Mucosa of rectum (tissue), 2 donors: Measurements from ENCODE around the gene CALD1.

Experiments
- H3K27ac ChIP-seq, 2 donors: one replicate each; pipeline ENCODE4 v1.7.0; 2013; ENCODE audit warnings: inconsistent platforms in 2 of 2, low read depth in 2 of 2, low read length in 2 of 2
- H3K27me3 ChIP-seq, 2 donors: one replicate each; pipeline ENCODE4 v1.7.0; 2013; ENCODE audit warnings: low read length in 2 of 2; ENCODE audit not compliant: control insufficient read depth in 2 of 2, insufficient read depth in 2 of 2
- H3K36me3 ChIP-seq, 2 donors: one replicate each; pipeline ENCODE4 v1.7.0; 2013; ENCODE audit warnings: low read length in 2 of 2; ENCODE audit not compliant: control insufficient read depth in 2 of 2, insufficient read depth in 2 of 2
- H3K4me1 ChIP-seq, 2 donors: one replicate each; pipeline ENCODE4 v1.7.0; 2013; ENCODE audit warnings: low read length in 2 of 2, mild to moderate bottlenecking in 1 of 2; ENCODE audit not compliant: control insufficient read depth in 2 of 2, insufficient read depth in 2 of 2
- H3K4me3 ChIP-seq, 2 donors: one replicate each; pipeline ENCODE4 v1.7.0; 2013; ENCODE audit warnings: low read length in 2 of 2
- H3K9ac ChIP-seq, 2 donors: one replicate each; pipeline ENCODE4 v1.7.0; 2013; ENCODE audit warnings: low read length in 2 of 2, low read depth in 1 of 2, mild to moderate bottlenecking in 1 of 2
- H3K9me3 ChIP-seq, 2 donors: one replicate each; pipeline ENCODE4 v1.7.0; 2013; ENCODE audit warnings: low read length in 2 of 2; ENCODE audit not compliant: control insufficient read depth in 2 of 2
- donor health status: healthy.
- donor health status: Normal muscosa, but diverticular disease.

The CALD1 gene

DNA sequence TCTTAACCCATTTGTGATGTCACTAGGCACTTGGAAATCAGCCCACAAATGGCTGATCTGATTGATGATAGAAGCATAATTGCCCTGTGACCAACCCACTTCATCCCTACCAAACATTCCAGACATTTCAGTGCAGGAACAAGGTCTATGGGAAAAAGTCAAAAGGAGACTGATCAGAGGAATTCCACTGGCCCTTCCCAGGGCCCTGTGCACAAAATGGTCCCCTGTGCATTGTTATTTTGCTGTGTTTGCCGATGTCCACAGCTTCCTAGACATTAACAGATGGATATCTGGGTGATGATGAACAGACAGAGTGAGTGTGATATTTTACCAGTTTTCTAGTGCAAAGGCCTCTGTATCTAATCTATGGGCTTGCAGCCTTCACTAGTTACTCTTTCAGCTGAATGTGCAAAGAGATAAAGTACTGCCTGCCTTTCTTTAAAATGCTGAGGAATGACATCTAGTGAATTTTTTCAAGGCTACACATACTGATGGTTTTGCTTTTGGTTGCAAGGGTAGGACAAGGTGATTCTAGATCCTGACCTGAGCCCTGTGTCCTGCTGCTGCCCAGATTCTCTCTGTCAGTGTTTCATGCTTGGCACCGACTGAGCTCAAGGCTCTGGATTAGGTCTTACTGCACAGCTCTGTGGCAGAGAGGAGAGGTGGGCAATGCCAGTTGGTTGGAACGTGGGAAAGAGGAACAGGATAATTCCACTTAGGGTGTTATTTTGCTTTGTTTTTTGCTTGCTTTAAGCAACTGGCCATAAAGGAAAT lies 55.4 kb downstream of the CALD1 start:
- Histone ChIP-seq H3K9me3 (no peaks in the 10 kb centered on the region), H3K9ac (no peak overlapping the region), H3K4me3 (no peak overlapping the region), H3K27me3 (no peaks in the 10 kb centered on the region), H3K36me3 (no peaks in the 10 kb centered on the region), H3K27ac (peak overlapping the region; percentile 38 to 49), H3K4me1 (peaks cover 0 to 3% of the 10 kb centered on the region in 2 donors)

DNA sequence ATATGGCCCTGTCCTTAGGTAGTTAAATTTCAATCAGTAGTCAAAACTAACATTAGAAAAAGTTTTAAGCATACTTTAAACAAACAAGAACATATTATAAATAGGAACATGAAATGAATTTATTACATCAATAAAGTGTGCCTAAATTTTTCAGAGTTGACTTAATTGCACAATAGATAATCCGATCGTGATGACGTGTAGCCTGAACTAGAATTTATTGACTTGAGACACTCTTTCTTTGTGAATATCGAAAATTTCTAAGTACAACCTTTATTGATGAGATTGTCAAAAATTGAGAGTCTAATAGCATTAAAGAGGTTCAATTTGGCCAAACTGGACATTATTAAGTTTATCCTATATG lies 56.0 kb downstream of the CALD1 start:
- Histone ChIP-seq H3K36me3 (no peaks in the 10 kb centered on the region), H3K27ac (peak overlapping the region; percentile 37 to 49), H3K9ac (no peak overlapping the region), H3K27me3 (no peaks in the 10 kb centered on the region), H3K9me3 (no peaks in the 10 kb centered on the region), H3K4me1 (peaks cover 0 to 3% of the 10 kb centered on the region in 2 donors), H3K4me3 (no peak overlapping the region)

DNA sequence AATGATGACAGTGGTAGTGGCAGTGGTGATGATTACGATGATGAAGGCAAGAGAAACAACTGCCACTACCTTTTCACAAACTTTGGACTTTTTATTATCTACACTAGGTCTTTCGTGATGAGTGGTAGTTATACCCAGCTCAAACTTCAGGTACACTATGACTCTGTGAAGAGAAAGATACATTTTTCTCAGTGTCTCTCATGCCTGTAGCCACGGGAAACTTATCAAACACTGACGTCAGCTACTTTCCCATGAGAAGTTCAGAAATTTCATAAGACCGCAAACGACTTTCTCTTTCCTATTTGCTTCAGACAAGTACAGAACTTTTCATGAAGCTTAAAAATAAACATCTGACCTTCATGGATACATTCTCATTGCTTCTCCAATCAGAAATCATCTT lies 57.0 kb downstream of the CALD1 start:
- H3K9me3 ChIP-seq, result no peaks in the 10 kb centered on the region
- peaks cover 0 to 3% of the 10 kb centered on the region in 2 donors for H3K4me1 ChIP-seq
- no peaks in the 10 kb centered on the region for H3K36me3 ChIP-seq
- H3K27ac ChIP-seq, result peak overlapping the region; percentile 1 to 40
- H3K9ac ChIP-seq, result no peak overlapping the region
- no peaks in the 10 kb centered on the region for H3K27me3 ChIP-seq
- no peak overlapping the region for H3K4me3 ChIP-seq

DNA sequence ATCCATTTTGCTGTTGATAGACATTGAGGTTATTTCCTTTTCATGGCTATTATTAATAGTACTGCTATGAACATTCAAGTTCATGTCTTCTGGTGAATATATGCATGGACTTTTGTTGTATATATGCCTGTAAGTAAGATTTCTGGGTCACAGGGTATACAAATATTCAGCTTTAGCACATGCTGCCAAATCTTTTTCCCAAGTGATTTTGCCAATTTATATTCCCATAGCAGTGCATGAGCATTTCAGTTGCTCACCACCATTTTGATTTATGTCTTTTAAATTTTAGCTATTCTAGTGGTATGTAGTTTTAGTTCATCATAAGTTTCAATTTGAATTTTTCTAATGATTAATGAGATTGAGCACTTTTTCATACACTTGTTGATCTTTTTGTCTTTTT lies 59.9 kb downstream of the CALD1 start:
- H3K27me3 ChIP-seq, result no peaks in the 10 kb centered on the region

DNA sequence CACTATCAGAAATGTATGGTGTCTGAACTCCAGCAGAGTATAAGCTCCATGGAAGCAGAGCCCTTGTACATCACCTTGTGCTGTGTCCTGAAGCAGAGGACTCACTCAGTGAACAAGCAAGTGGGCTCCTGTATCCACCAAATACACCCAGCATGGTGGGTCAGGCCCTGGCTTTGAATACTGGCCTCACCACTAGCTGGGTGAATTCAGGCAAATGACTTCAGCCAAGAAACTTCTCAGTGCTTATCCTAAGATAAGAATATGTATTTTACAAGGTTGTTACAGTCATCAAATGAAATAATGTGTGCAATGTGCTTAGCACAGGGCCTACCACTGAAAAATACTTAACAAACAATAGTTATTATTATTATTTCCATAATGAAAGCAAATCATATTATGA lies 62.6 kb downstream of the CALD1 start:
- no peaks in the 10 kb centered on the region for H3K9me3 ChIP-seq
- H3K27ac ChIP-seq, result no peak overlapping the region
- no peak overlapping the region for H3K4me3 ChIP-seq
- no peak overlapping the region for H3K9ac ChIP-seq
- H3K36me3 ChIP-seq, result no peaks in the 10 kb centered on the region
- H3K27me3 ChIP-seq, result no peaks in the 10 kb centered on the region
- no peaks in the 10 kb centered on the region for H3K4me1 ChIP-seq

More for the DNA sequence above, 59.9 kb downstream of the CALD1 start:
- Histone ChIP-seq H3K27ac (no peak overlapping the region), H3K36me3 (no peaks in the 10 kb centered on the region), H3K4me3 (no peak overlapping the region), H3K4me1 (peaks cover 0 to 3% of the 10 kb centered on the region in 2 donors), H3K9me3 (no peaks in the 10 kb centered on the region), H3K9ac (no peak overlapping the region)

DNA sequence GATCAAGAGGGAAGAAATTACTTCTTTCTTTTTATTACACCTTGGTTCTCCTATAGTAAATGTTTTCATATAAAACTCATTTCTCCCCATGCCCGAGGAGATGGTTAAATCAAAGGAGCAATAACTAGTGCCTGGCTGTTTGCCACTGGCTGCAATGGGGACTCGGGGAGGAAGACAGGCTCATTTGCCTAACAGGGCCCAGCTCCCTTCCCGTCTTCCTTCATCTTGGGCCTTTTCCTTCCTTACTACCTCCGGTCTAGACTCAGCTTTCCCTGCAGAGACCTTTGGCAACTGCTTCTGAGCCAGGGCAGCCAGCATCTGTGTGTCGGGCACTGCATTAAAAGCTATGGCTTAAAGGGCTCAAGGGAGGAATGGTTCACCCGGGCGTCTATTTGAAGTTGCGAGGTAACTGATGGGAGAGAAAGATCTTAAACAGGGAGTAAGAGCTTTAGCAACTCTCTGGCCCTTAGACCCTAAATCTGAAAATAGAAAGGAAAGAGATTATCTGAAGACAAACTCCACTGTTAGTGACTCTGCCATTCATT lies 63.5 kb downstream of the CALD1 start:
- no peaks in the 10 kb centered on the region for H3K36me3 ChIP-seq
- H3K27me3 ChIP-seq, result no peaks in the 10 kb centered on the region
- H3K9me3 ChIP-seq, result no peaks in the 10 kb centered on the region
- H3K4me3 ChIP-seq, result no peak overlapping the region
- H3K4me1 ChIP-seq, result no peaks in the 10 kb centered on the region
- no peak overlapping the region for H3K27ac ChIP-seq
- H3K9ac ChIP-seq, result no peak overlapping the region

DNA sequence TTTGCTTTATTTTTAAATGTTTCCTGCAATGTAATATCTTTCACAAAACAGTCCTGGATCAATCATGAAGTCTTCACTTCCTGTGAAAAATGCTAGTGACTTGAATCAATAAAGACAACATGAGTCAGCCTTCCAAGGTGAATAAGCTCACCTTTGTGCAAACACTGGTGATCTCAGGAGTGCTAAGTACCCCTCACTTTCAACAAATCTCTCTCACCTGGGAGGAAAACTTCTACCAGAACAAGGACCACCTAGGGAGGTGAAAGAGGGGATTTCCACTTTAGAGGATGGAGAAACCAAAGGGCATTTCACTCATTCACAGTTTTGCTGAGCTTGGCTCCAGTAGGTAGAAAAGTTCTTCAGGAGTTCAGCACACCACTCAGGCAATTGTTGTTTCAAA lies 64.8 kb downstream of the CALD1 start:
- Histone ChIP-seq H3K27me3 (no peaks in the 10 kb centered on the region), H3K27ac (no peak overlapping the region), H3K36me3 (no peaks in the 10 kb centered on the region), H3K9ac (no peak overlapping the region), H3K9me3 (no peaks in the 10 kb centered on the region), H3K4me1 (no peaks in the 10 kb centered on the region), H3K4me3 (no peak overlapping the region)

DNA sequence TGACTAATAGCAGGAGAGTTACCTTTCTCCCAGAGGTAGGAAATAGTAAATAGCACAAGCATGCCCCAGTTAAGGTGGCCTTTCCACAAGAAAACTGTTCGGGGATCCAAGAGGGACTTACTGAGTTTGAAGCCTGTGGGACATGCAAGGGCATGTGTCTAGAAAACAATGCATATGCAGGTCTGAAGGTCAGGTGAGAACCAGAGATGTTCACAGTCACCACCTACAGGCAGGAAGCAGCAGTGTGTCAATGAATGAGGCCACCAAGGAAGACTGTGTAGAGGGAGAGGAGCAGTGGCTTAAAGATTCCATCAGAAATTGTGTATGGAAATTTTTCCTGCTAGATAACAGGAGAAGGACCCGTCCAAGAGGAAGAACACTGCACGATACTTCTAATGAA lies 66.0 kb downstream of the CALD1 start:
- no peaks in the 10 kb centered on the region for H3K36me3 ChIP-seq
- H3K9ac ChIP-seq, result no peak overlapping the region
- no peaks in the 10 kb centered on the region for H3K27me3 ChIP-seq
- no peak overlapping the region for H3K4me3 ChIP-seq
- no peaks in the 10 kb centered on the region for H3K9me3 ChIP-seq
- H3K4me1 ChIP-seq, result no peaks in the 10 kb centered on the region
- H3K27ac ChIP-seq, result no peak overlapping the region

DNA sequence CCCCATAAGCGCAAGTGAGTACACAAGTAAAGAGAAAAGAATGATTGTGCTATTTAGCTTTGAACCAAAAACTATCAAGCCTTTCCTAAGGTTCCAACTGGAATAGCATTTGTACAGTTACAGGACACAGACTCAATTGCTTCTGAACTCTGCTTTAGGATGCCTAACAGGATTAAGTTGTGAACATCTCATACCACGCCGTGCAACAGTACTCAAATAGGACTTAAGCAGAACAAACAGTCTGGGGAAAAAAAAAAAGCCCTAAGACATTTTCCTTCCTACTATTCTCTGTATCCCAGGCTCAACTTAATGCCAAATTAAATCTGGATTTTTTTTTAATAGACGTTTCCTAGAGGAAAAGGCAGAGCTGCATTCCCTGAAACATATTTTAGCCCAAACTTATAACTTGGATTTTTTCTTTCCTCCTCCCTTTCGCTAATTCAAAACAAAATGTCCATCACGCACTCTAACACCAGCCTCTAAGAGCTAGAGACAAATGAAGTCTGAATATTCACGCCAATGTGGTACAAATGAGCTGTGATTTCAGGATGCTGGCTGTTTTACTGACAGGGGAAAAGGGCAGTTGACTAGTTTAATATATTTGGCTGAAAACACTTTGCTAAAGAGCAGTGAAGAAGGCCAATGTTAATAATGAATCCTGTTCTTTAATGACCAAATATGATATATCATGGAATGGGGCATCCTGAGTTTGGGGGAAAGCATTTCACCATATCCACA lies 68.6 kb downstream of the CALD1 start:
- Histone ChIP-seq H3K9ac (no peak overlapping the region), H3K36me3 (no peaks in the 10 kb centered on the region), H3K27me3 (no peaks in the 10 kb centered on the region), H3K27ac (peak overlapping the region in 1 of 2 donors; percentile 26), H3K4me3 (no peak overlapping the region), H3K4me1 (peaks cover 0 to 3% of the 10 kb centered on the region in 2 donors), H3K9me3 (no peaks in the 10 kb centered on the region)

DNA sequence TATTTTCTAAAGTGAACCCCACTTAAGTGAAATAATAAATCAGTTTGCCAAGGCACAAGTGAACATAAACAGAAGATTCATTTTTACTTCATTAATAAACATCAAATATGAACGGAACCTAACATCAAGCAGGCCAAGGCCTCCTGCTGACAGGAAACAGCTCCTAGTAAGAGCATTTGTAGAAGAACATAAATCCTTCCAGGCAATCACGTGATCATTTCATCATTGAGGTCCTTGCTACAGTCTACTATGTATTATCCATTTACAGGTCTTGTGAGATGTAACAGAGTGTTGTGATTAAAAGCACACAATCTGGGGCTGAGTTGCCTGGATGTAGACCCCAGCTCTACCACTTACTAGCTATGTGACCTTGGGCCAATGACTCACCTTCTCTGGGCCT lies 70.6 kb downstream of the CALD1 start:
- Histone ChIP-seq H3K9me3 (no peaks in the 10 kb centered on the region), H3K9ac (no peak overlapping the region), H3K27me3 (no peaks in the 10 kb centered on the region), H3K4me3 (no peak overlapping the region), H3K27ac (peak overlapping the region in 1 of 2 donors; percentile 3), H3K36me3 (no peaks in the 10 kb centered on the region), H3K4me1 (peaks cover 0 to 3% of the 10 kb centered on the region in 2 donors)
